NB4 (cell line): ENCODE data around the gene FRMPD1.

Experiments
- MYC ChIP-seq: IDR thresholded peaks from 2 replicates; pipeline ENCODE4 v1.6.1; 2011; ENCODE audit warnings: low read depth, low read length
- POLR2A ChIP-seq: IDR thresholded peaks from 2 replicates; pipeline ENCODE4 v1.6.1; 2011; ENCODE audit warnings: mild to moderate bottlenecking; ENCODE audit not compliant: insufficient read length; ENCODE audit errors: extremely low read depth
- TF ChIP-seq, protein P1 (sequence below): IDR thresholded peaks from one replicate; pipeline ENCODE4 v1.5.1; 2012; ENCODE audit warnings: low read depth, low read length
- TF ChIP-seq, protein P2 (sequence below): IDR thresholded peaks from 2 replicates; pipeline ENCODE4 v1.6.1; 2011; ENCODE audit warnings: low read depth, low read length

DNA sequence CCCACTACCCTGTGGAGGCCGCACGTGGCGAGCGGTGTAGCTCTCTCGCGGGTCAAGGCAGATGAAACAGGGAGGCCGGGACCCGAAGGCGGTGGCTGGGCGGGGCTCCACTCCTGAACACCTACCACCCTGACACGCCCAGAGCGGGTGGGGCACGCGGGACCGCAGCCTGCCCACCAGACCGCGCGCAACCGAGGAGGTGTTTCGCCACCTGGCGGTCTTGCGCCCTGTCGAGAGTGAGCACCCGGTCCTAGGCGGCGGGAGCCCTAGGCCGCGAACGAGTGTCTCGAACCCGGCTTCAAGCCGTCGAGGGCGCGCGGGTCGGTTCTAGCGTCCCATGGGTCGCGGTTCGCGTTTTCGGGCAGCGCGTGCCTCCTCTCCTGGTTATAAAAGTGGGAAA lies 136.3 kb downstream of the FRMPD1 start:
- TF ChIP-seq, protein P1, sequence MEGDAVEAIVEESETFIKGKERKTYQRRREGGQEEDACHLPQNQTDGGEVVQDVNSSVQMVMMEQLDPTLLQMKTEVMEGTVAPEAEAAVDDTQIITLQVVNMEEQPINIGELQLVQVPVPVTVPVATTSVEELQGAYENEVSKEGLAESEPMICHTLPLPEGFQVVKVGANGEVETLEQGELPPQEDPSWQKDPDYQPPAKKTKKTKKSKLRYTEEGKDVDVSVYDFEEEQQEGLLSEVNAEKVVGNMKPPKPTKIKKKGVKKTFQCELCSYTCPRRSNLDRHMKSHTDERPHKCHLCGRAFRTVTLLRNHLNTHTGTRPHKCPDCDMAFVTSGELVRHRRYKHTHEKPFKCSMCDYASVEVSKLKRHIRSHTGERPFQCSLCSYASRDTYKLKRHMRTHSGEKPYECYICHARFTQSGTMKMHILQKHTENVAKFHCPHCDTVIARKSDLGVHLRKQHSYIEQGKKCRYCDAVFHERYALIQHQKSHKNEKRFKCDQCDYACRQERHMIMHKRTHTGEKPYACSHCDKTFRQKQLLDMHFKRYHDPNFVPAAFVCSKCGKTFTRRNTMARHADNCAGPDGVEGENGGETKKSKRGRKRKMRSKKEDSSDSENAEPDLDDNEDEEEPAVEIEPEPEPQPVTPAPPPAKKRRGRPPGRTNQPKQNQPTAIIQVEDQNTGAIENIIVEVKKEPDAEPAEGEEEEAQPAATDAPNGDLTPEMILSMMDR = no peak
- TF ChIP-seq POLR2A (no peak), MYC (no peak)
- TF ChIP-seq, protein P2, sequence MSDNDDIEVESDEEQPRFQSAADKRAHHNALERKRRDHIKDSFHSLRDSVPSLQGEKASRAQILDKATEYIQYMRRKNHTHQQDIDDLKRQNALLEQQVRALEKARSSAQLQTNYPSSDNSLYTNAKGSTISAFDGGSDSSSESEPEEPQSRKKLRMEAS = no peak
